Measurements from ENCODE around the gene SLC6A9. TPM values are rescaled to one million over a fixed set of nuclear protein-coding genes. Genes with fewer than 3 reads are reported as not detected.
A peak's percentile ranks its signal among the peaks of the same experiment; 100 is the strongest.

Gene SLC6A9
- polyA plus RNA-seq, 3 donors, result not detected

GRCh38 chr1:44073528-44073927 lies 42.3 kb upstream of the SLC6A9 start:
- no peak overlapping the region for H3K9ac ChIP-seq (ENCODE audit: insufficient read depth, low read length, poor library complexity, severe bottlenecking)
- peaks cover 38% of the 10 kb centered on the region for H3K4me1 Mint-ChIP-seq
- H3K27me3 Mint-ChIP-seq (ENCODE audit: low read depth in 3 of 3), result no peaks in the 10 kb centered on the region
- no peak for TF ChIP-seq CTCF (IDR thresholded peaks at IDR 0.05)
- H3K27ac Mint-ChIP-seq, result no peak overlapping the region
- peak in 1 of 3 donors; percentile 2 for DNase-seq
- no peaks in the 10 kb centered on the region for H3K9me3 Mint-ChIP-seq
- no peak overlapping the region for H3K4me2 ChIP-seq (replicated peaks; ENCODE audit: extremely low read depth, low read length, poor library complexity, severe bottlenecking)
- no peaks in the 10 kb centered on the region for H3K27me3 ChIP-seq (ENCODE audit: control insufficient read depth in 2 of 2, insufficient read depth in 2 of 2, low read length in 2 of 2)
- H3K4me1 ChIP-seq (ENCODE audit: control insufficient read depth in 1 of 2, insufficient read depth in 2 of 2, low read length in 2 of 2), result peaks cover 25 to 29% of the 10 kb centered on the region in 2 donors
- no peaks in the 10 kb centered on the region for H3K79me2 ChIP-seq (ENCODE audit: insufficient read depth, low read length)
- no peaks in the 10 kb centered on the region for H3K9me3 ChIP-seq (replicated peaks in 1 of 2; ENCODE audit: control insufficient read depth in 1 of 2, insufficient read depth in 1 of 2, low read length in 2 of 2)
- WGBS (ENCODE audit: insufficient coverage), result 25% methylated on average over 1 of the region's 2 CpGs
- intact Hi-C loops (cut with micrococcal nuclease), result no loop called here
- no peaks in the 10 kb centered on the region for H3K36me3 Mint-ChIP-seq
- no peak overlapping the region for H3K27ac ChIP-seq (ENCODE audit: low read depth in 1 of 2, low read length in 2 of 2)
- no peak overlapping the region for H3K4me3 ChIP-seq (replicated peaks in 1 of 3; ENCODE audit: low read depth in 2 of 3, low read length in 3 of 3)
- no peak overlapping the region for H2AFZ ChIP-seq (ENCODE audit: insufficient read depth, low read depth, low read length, poor library complexity, severe bottlenecking)
- H3K4me3 Mint-ChIP-seq, result no peak overlapping the region
- no peaks in the 10 kb centered on the region for H4K20me1 ChIP-seq (ENCODE audit: insufficient read depth, low read length)
- H3K36me3 ChIP-seq (replicated peaks in 1 of 2; ENCODE audit: control insufficient read depth in 1 of 2, insufficient read depth in 2 of 2, low read length in 2 of 2), result no peaks in the 10 kb centered on the region

- Histone ChIP-seq H3K36me3 (replicated peaks in 1 of 2; ENCODE audit: control insufficient read depth in 1 of 2, insufficient read depth in 2 of 2, low read length in 2 of 2) (no peaks in the 10 kb centered on the region), H3K9ac (ENCODE audit: insufficient read depth, low read length, poor library complexity, severe bottlenecking) (no peak overlapping the region), H3K4me1 (ENCODE audit: control insufficient read depth in 1 of 2, insufficient read depth in 2 of 2, low read length in 2 of 2) (peaks cover 28 to 36% of the 10 kb centered on the region in 2 donors), H3K9me3 (replicated peaks in 1 of 2; ENCODE audit: control insufficient read depth in 1 of 2, insufficient read depth in 1 of 2, low read length in 2 of 2) (no peaks in the 10 kb centered on the region), H3K79me2 (ENCODE audit: insufficient read depth, low read length) (no peaks in the 10 kb centered on the region), H3K4me2 (replicated peaks; ENCODE audit: extremely low read depth, low read length, poor library complexity, severe bottlenecking) (no peak overlapping the region), H2AFZ (ENCODE audit: insufficient read depth, low read depth, low read length, poor library complexity, severe bottlenecking) (no peak overlapping the region), H3K27me3 (ENCODE audit: control insufficient read depth in 2 of 2, insufficient read depth in 2 of 2, low read length in 2 of 2) (no peaks in the 10 kb centered on the region), H3K4me3 (replicated peaks in 1 of 3; ENCODE audit: low read depth in 2 of 3, low read length in 3 of 3) (no peak overlapping the region), H3K27ac (ENCODE audit: low read depth in 1 of 2, low read length in 2 of 2) (no peak overlapping the region), H4K20me1 (ENCODE audit: insufficient read depth, low read length) (no peaks in the 10 kb centered on the region)
- no peaks in the 10 kb centered on the region for H3K27me3 Mint-ChIP-seq (ENCODE audit: low read depth in 3 of 3)
- no peak for TF ChIP-seq CTCF (IDR thresholded peaks at IDR 0.05)
- no peaks in the 10 kb centered on the region for H3K9me3 Mint-ChIP-seq
- H3K36me3 Mint-ChIP-seq, result no peaks in the 10 kb centered on the region
- DNase-seq, result peak in 1 of 3 donors; percentile 2
- 87% methylated on average over 2 of the region's 2 CpGs for WGBS (ENCODE audit: insufficient coverage)
- H3K4me1 Mint-ChIP-seq, result peaks cover 45% of the 10 kb centered on the region
- H3K27ac Mint-ChIP-seq, result no peak overlapping the region
- intact Hi-C loops (cut with micrococcal nuclease), result no loop called here
- no peak overlapping the region for H3K4me3 Mint-ChIP-seq
Observed at GRCh38 chr1:44072821-44073220, 41.6 kb upstream of the SLC6A9 start.

Measured in CD14-positive monocyte (primary cell).